WTC11 (cell line): ENCODE data around the gene MTX2. TPM values are rescaled to one million over a fixed set of nuclear protein-coding genes. Genes with fewer than 3 reads are reported as not detected.

Experiments used
- ATAC-seq: fragments of 200-7000 bp; cut with Tn5 transposase; 2 replicates; pipeline ENCODE4 v1.10.0; 2021; ENCODE audit warnings: mild to moderate bottlenecking, moderate library complexity
- Bru-seq: library from RNA; stranded (reverse); fragments of 400-500 nt; gene quantifications from one replicate; lab custom pipeline; 2021; lab: Mats Ljungman, UMichigan
- CTCF ChIA-PET: fragments of 300-600 bp; sonication (Branson Sonifier 250); formaldehyde crosslinking; loops from one replicate; lab custom pipeline; 2021; ENCODE audit warnings: antibody characterized with exemption; lab: Charles Lee
- POLR2A ChIA-PET: fragments of 350-600 bp; sonication (Branson Sonifier 250); formaldehyde crosslinking; loops from one replicate; lab custom pipeline; 2021; ENCODE audit warnings: antibody characterized with exemption; lab: Charles Lee
- DNase-seq: peaks from one replicate; pipeline ENCODE4 v3.0.0; 2021; ENCODE audit warnings: low spot score
- H3K27ac Mint-ChIP-seq: 2 replicates; pipeline ENCODE4 v1.8.0; 2021; ENCODE audit warnings: mixed read lengths
- H3K27me3 Mint-ChIP-seq: 2 replicates; pipeline ENCODE4 v1.8.0; 2021; ENCODE audit warnings: low read depth, mild to moderate bottlenecking, moderate library complexity, mixed read lengths
- H3K36me3 Mint-ChIP-seq: 2 replicates; pipeline ENCODE4 v1.8.0; 2021; ENCODE audit warnings: mixed read lengths
- H3K4me1 Mint-ChIP-seq: 2 replicates; pipeline ENCODE4 v1.8.0; 2022; ENCODE audit warnings: mixed read lengths
- H3K4me3 Mint-ChIP-seq: 2 replicates; pipeline ENCODE4 v1.8.0; 2021; ENCODE audit warnings: mild to moderate bottlenecking, moderate library complexity, mixed read lengths
- H3K9me3 Mint-ChIP-seq: 2 replicates; pipeline ENCODE4 v1.8.0; 2021; ENCODE audit warnings: mixed read lengths
- FOXP1 ChIP-seq: sonication (generic); formaldehyde crosslinking; IDR thresholded peaks from 2 replicates; pipeline ENCODE4 v1.8.0; 2022; ENCODE audit warnings: missing genetic modification reagents, mild to moderate bottlenecking, moderate library complexity, borderline replicate concordance
- GABPB1 ChIP-seq: sonication (generic); formaldehyde crosslinking; IDR thresholded peaks from 2 replicates; pipeline ENCODE4 v1.8.1; 2023; ENCODE audit warnings: mild to moderate bottlenecking, missing genetic modification reagents
- KAT7 ChIP-seq: sonication (generic); formaldehyde crosslinking; IDR thresholded peaks from 2 replicates; pipeline ENCODE4 v1.8.1; 2023; ENCODE audit warnings: missing genetic modification reagents, mild to moderate bottlenecking, borderline replicate concordance
- MYBL2 ChIP-seq: sonication (generic); formaldehyde crosslinking; IDR thresholded peaks from 2 replicates; pipeline ENCODE4 v1.8.1; 2023; ENCODE audit warnings: mild to moderate bottlenecking, moderate library complexity, missing genetic modification reagents
- NFATC4 ChIP-seq: fragments of 250-450 bp; sonication (Bioruptor Pico); IDR thresholded peaks from 2 replicates; pipeline ENCODE4 v1.9.0; 2021; ENCODE audit warnings: mild to moderate bottlenecking
- NR2C2 ChIP-seq: sonication (generic); formaldehyde crosslinking; IDR thresholded peaks from 2 replicates; pipeline ENCODE4 v1.8.0; 2022; ENCODE audit warnings: mild to moderate bottlenecking, missing genetic modification reagents
- SMAD3 ChIP-seq: sonication (generic); formaldehyde crosslinking; IDR thresholded peaks from 2 replicates; pipeline ENCODE4 v1.8.0; 2022; ENCODE audit warnings: missing genetic modification reagents, mild to moderate bottlenecking, borderline replicate concordance
- TEAD1 ChIP-seq: sonication (generic); formaldehyde crosslinking; IDR thresholded peaks from 2 replicates; pipeline ENCODE4 v1.8.0; 2022; ENCODE audit warnings: mild to moderate bottlenecking, missing genetic modification reagents
- long read RNA-seq, 3 experiments: library from RNA in 1 of 3; library from capped mRNA in 1 of 3; library from polyadenylated mRNA in 1 of 3; unstranded in 2 of 3; stranded (forward) in 1 of 3; transcript quantifications; one replicate each; pipeline ENCODE4 v2.0.0, GENCODE V29; 2021
- total RNA-seq: library from RNA; stranded (reverse); gene quantifications from 3 replicates; pipeline ENCODE4 v1.2.3, GENCODE V29; 2021
- TF ChIP-seq, protein P1 (sequence below): sonication (generic); formaldehyde crosslinking; IDR thresholded peaks from 2 replicates; pipeline ENCODE4 v1.8.1; 2022; ENCODE audit warnings: mild to moderate bottlenecking, moderate library complexity, missing genetic modification reagents
- TF ChIP-seq, protein P2 (sequence below): sonication (generic); formaldehyde crosslinking; IDR thresholded peaks from 2 replicates; pipeline ENCODE4 v1.8.0; 2023; ENCODE audit warnings: missing genetic modification reagents
- TF ChIP-seq, protein P3 (sequence below): sonication (generic); formaldehyde crosslinking; IDR thresholded peaks from 2 replicates; pipeline ENCODE4 v1.8.1; 2022; ENCODE audit warnings: low read depth, mild to moderate bottlenecking, moderate library complexity, missing genetic modification reagents, borderline replicate concordance
- TF ChIP-seq, protein P4 (sequence below): sonication (generic); formaldehyde crosslinking; IDR thresholded peaks from 2 replicates; pipeline ENCODE4 v1.8.1; 2022; ENCODE audit warnings: mild to moderate bottlenecking, missing genetic modification reagents, moderate library complexity, borderline replicate concordance
- TF ChIP-seq, protein P5 (sequence below): fragments of 250-450 bp; sonication (Bioruptor Pico); IDR thresholded peaks from 2 replicates; pipeline ENCODE4 v1.9.0; 2021; ENCODE audit warnings: mild to moderate bottlenecking
- TF ChIP-seq, protein P6 (sequence below): sonication (generic); formaldehyde crosslinking; conservative IDR thresholded peaks from 2 replicates; pipeline ENCODE4 v1.8.1; 2022; ENCODE audit warnings: mild to moderate bottlenecking, missing genetic modification reagents
- TF ChIP-seq, protein P7 (sequence below): sonication (generic); formaldehyde crosslinking; IDR thresholded peaks from 2 replicates; pipeline ENCODE4 v1.8.0; 2022; ENCODE audit warnings: mild to moderate bottlenecking, missing genetic modification reagents
- TF ChIP-seq, protein P8 (sequence below): sonication (generic); formaldehyde crosslinking; IDR thresholded peaks from 2 replicates; pipeline ENCODE4 v1.8.1; 2023; ENCODE audit warnings: mild to moderate bottlenecking, missing genetic modification reagents
- TF ChIP-seq, protein P9 (sequence below): sonication (generic); formaldehyde crosslinking; IDR thresholded peaks from 2 replicates; pipeline ENCODE4 v1.8.1; 2023; ENCODE audit warnings: mild to moderate bottlenecking, missing genetic modification reagents, borderline replicate concordance

Gene MTX2
- total RNA-seq (33.6 to 40.5 TPM (median 37.5 TPM) in 3 replicates), Bru-seq, nascent RNA (percentile 92 among the genes with signal in this experiment)
- long read RNA-seq, experiment 1, transcript MTX2-201 (10 exons, 1,364 nt) = major isoform, 137 of 170 reads
- long read RNA-seq, experiment 1, transcript MTX2-202 (11 exons, 1,592 nt) = minor isoform, 5 of 170 reads
- long read RNA-seq, experiment 1, partial matches to known transcripts = 9 of 170 reads
- long read RNA-seq, experiment 1, other reads (novel, unspliced or antisense) = 19 of 170 reads
- long read RNA-seq, experiment 2, transcript MTX2-201 (10 exons, 1,364 nt) = major isoform, 69 of 104 reads
- long read RNA-seq, experiment 2, partial matches to known transcripts = 9 of 104 reads
- long read RNA-seq, experiment 2, other reads (novel, unspliced or antisense) = 23 of 104 reads
- long read RNA-seq, experiment 3, transcript MTX2-202 (11 exons, 1,592 nt) = minor isoform, 12 of 313 reads
- long read RNA-seq, experiment 3, transcript MTX2-201 (10 exons, 1,364 nt) = major isoform, 277 of 313 reads
- long read RNA-seq, experiment 3, partial matches to known transcripts = 3 of 313 reads
- long read RNA-seq, experiment 3, other reads (novel, unspliced or antisense) = 18 of 313 reads

DNA sequence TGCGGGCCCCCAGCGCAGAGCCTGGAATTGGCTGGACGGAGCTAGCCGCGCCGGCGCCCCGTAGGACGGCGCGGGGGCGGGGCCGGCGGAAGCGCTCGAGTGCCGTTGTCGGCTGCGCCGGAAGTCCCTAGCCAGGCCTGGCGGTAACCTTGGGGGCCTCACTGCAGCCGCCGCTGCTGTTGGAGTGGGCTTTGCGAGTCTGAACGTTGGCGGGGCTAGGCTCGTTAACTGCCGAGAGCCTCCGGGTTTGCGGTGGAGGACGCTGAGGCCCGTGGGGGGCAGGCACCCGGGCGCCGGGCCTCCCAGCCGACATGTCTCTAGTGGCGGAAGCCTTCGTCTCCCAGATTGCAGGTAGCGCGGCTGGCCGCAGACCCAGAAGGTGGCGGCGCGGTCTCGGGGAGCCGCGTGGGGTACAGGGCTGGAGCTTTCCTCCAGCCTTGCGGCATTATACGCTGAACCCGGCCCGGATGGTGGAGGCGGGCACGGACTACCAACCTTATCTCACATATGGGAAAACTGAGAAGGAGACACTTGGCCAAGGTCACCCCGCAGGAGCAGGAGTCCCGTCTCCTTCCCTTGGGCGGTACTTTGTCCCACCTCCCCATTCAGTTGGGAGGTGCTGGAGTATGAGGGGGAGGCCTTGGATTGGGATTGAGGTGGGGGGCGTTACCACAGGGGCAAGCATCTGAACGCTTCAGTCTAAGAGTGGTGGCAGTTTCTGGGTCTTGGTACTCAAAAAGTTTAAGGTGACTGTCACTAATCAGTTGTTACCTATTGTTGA lies at the start of gene MTX2:
Gene MTX2 (plus strand): TSS at position 124 of the 781 bp plus-strand sequence. CDS start 188 bp downstream, at position 312.
- Mint-ChIP-seq H3K27ac (peak within 1 kb of the TSS; percentile 91), H3K27me3 (peaks cover 4% of the 10 kb centered on the region)
- CTCF ChIA-PET = interaction anchor here (0.7 to 1.7 kb wide), 6 partner anchors 31 to 285 kb away, joined by 3 to 11 read pairs (median 4); no protein-coding TSS in a partner anchor
- peak; percentile 82; the same call in 1 of the 2 replicates for TF ChIP-seq KAT7 (CRISPR knock-in tag)
- TF ChIP-seq, protein P1, sequence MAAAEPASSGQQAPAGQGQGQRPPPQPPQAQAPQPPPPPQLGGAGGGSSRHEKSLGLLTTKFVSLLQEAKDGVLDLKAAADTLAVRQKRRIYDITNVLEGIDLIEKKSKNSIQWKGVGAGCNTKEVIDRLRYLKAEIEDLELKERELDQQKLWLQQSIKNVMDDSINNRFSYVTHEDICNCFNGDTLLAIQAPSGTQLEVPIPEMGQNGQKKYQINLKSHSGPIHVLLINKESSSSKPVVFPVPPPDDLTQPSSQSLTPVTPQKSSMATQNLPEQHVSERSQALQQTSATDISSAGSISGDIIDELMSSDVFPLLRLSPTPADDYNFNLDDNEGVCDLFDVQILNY (CRISPR knock-in tag) = peak; percentile 80
- TF ChIP-seq GABPB1 (CRISPR knock-in tag) = peak; percentile 84
- TF ChIP-seq, protein P2, sequence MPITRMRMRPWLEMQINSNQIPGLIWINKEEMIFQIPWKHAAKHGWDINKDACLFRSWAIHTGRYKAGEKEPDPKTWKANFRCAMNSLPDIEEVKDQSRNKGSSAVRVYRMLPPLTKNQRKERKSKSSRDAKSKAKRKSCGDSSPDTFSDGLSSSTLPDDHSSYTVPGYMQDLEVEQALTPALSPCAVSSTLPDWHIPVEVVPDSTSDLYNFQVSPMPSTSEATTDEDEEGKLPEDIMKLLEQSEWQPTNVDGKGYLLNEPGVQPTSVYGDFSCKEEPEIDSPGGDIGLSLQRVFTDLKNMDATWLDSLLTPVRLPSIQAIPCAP (CRISPR knock-in tag) = 0 out of 2 replicates have a peak, but pooled peaks have one; percentile 39
- TF ChIP-seq, protein P3, sequence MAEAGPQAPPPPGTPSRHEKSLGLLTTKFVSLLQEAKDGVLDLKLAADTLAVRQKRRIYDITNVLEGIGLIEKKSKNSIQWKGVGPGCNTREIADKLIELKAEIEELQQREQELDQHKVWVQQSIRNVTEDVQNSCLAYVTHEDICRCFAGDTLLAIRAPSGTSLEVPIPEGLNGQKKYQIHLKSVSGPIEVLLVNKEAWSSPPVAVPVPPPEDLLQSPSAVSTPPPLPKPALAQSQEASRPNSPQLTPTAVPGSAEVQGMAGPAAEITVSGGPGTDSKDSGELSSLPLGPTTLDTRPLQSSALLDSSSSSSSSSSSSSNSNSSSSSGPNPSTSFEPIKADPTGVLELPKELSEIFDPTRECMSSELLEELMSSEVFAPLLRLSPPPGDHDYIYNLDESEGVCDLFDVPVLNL (CRISPR knock-in tag) = peak; percentile 24; the same call in 1 of the 2 replicates
- TF ChIP-seq, protein P4, sequence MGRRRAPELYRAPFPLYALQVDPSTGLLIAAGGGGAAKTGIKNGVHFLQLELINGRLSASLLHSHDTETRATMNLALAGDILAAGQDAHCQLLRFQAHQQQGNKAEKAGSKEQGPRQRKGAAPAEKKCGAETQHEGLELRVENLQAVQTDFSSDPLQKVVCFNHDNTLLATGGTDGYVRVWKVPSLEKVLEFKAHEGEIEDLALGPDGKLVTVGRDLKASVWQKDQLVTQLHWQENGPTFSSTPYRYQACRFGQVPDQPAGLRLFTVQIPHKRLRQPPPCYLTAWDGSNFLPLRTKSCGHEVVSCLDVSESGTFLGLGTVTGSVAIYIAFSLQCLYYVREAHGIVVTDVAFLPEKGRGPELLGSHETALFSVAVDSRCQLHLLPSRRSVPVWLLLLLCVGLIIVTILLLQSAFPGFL (CRISPR knock-in tag) = peak; percentile 59; the same call in 1 of the 2 replicates
- 0 out of 2 replicates have a peak, but pooled peaks have one; percentile 46 for TF ChIP-seq TEAD1
- TF ChIP-seq, protein P5, sequence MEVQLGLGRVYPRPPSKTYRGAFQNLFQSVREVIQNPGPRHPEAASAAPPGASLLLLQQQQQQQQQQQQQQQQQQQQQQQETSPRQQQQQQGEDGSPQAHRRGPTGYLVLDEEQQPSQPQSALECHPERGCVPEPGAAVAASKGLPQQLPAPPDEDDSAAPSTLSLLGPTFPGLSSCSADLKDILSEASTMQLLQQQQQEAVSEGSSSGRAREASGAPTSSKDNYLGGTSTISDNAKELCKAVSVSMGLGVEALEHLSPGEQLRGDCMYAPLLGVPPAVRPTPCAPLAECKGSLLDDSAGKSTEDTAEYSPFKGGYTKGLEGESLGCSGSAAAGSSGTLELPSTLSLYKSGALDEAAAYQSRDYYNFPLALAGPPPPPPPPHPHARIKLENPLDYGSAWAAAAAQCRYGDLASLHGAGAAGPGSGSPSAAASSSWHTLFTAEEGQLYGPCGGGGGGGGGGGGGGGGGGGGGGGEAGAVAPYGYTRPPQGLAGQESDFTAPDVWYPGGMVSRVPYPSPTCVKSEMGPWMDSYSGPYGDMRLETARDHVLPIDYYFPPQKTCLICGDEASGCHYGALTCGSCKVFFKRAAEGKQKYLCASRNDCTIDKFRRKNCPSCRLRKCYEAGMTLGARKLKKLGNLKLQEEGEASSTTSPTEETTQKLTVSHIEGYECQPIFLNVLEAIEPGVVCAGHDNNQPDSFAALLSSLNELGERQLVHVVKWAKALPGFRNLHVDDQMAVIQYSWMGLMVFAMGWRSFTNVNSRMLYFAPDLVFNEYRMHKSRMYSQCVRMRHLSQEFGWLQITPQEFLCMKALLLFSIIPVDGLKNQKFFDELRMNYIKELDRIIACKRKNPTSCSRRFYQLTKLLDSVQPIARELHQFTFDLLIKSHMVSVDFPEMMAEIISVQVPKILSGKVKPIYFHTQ (CRISPR knock-in tag) = no peak
- TF ChIP-seq NFATC4 (CRISPR knock-in tag) = no peak
- TF ChIP-seq NR2C2 = no peak
- TF ChIP-seq FOXP1 (CRISPR knock-in tag) = peak; percentile 85; the same call in 1 of the 2 replicates
- TF ChIP-seq, protein P6, sequence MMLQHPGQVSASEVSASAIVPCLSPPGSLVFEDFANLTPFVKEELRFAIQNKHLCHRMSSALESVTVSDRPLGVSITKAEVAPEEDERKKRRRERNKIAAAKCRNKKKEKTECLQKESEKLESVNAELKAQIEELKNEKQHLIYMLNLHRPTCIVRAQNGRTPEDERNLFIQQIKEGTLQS (CRISPR knock-in tag) = no peak
- TF ChIP-seq, protein P7, sequence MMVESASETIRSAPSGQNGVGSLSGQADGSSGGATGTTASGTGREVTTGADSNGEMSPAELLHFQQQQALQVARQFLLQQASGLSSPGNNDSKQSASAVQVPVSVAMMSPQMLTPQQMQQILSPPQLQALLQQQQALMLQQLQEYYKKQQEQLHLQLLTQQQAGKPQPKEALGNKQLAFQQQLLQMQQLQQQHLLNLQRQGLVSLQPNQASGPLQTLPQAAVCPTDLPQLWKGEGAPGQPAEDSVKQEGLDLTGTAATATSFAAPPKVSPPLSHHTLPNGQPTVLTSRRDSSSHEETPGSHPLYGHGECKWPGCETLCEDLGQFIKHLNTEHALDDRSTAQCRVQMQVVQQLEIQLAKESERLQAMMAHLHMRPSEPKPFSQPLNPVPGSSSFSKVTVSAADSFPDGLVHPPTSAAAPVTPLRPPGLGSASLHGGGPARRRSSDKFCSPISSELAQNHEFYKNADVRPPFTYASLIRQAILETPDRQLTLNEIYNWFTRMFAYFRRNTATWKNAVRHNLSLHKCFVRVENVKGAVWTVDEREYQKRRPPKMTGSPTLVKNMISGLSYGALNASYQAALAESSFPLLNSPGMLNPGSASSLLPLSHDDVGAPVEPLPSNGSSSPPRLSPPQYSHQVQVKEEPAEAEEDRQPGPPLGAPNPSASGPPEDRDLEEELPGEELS = no peak
- 0 out of 2 replicates have a peak, but pooled peaks have one; percentile 10 for TF ChIP-seq SMAD3 (CRISPR knock-in tag)
- TF ChIP-seq, protein P8, sequence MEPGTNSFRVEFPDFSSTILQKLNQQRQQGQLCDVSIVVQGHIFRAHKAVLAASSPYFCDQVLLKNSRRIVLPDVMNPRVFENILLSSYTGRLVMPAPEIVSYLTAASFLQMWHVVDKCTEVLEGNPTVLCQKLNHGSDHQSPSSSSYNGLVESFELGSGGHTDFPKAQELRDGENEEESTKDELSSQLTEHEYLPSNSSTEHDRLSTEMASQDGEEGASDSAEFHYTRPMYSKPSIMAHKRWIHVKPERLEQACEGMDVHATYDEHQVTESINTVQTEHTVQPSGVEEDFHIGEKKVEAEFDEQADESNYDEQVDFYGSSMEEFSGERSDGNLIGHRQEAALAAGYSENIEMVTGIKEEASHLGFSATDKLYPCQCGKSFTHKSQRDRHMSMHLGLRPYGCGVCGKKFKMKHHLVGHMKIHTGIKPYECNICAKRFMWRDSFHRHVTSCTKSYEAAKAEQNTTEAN (CRISPR knock-in tag) = 0 out of 2 replicates have a peak, but pooled peaks have one; percentile 63
- TF ChIP-seq, protein P9, sequence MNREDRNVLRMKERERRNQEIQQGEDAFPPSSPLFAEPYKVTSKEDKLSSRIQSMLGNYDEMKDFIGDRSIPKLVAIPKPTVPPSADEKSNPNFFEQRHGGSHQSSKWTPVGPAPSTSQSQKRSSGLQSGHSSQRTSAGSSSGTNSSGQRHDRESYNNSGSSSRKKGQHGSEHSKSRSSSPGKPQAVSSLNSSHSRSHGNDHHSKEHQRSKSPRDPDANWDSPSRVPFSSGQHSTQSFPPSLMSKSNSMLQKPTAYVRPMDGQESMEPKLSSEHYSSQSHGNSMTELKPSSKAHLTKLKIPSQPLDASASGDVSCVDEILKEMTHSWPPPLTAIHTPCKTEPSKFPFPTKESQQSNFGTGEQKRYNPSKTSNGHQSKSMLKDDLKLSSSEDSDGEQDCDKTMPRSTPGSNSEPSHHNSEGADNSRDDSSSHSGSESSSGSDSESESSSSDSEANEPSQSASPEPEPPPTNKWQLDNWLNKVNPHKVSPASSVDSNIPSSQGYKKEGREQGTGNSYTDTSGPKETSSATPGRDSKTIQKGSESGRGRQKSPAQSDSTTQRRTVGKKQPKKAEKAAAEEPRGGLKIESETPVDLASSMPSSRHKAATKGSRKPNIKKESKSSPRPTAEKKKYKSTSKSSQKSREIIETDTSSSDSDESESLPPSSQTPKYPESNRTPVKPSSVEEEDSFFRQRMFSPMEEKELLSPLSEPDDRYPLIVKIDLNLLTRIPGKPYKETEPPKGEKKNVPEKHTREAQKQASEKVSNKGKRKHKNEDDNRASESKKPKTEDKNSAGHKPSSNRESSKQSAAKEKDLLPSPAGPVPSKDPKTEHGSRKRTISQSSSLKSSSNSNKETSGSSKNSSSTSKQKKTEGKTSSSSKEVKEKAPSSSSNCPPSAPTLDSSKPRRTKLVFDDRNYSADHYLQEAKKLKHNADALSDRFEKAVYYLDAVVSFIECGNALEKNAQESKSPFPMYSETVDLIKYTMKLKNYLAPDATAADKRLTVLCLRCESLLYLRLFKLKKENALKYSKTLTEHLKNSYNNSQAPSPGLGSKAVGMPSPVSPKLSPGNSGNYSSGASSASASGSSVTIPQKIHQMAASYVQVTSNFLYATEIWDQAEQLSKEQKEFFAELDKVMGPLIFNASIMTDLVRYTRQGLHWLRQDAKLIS (CRISPR knock-in tag) = no peak
- 0 out of 2 replicates have a peak, but pooled peaks have one; percentile 39 for TF ChIP-seq MYBL2 (CRISPR knock-in tag)

More for the DNA sequence above, at the start of gene MTX2:
- H3K4me1 Mint-ChIP-seq = peaks cover 13% of the 10 kb centered on the region
- no peaks in the 10 kb centered on the region for H3K36me3 Mint-ChIP-seq
- H3K9me3 Mint-ChIP-seq = no peaks in the 10 kb centered on the region
- ATAC-seq (peak; percentile 95), DNase-seq (peak; percentile 82)
- POLR2A ChIA-PET = interaction anchor here (1.0 to 1.4 kb wide), 2 partner anchors 36 to 185 kb away, joined by 3 to 4 read pairs; no protein-coding TSS in a partner anchor
- peak within 1 kb of the TSS; percentile 95 for H3K4me3 Mint-ChIP-seq
